ENCODE results near the gene IGFN1.

Gene IGFN1

DNA sequence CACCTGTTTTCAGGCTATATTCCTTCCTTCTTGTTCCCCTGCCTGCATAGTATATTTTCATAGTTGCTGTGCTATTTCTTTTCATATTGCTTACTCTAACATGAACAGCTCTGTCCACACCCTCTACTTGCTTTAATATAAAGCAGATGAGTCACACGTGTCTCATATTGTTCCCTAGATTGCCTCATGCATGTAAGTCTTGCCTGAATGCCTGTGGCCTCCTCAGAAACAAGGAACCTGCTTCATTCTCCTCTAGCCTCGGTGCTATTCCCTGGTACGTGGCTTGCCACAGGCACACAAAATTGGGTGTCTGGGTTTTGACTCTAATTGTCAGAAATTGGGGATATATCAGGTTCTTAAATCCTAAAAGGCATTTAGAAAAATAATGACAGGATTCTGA lies 76.2 kb downstream of the IGFN1 start:
- no peak for DNase-seq (ENCODE audit: low spot score)

DNA sequence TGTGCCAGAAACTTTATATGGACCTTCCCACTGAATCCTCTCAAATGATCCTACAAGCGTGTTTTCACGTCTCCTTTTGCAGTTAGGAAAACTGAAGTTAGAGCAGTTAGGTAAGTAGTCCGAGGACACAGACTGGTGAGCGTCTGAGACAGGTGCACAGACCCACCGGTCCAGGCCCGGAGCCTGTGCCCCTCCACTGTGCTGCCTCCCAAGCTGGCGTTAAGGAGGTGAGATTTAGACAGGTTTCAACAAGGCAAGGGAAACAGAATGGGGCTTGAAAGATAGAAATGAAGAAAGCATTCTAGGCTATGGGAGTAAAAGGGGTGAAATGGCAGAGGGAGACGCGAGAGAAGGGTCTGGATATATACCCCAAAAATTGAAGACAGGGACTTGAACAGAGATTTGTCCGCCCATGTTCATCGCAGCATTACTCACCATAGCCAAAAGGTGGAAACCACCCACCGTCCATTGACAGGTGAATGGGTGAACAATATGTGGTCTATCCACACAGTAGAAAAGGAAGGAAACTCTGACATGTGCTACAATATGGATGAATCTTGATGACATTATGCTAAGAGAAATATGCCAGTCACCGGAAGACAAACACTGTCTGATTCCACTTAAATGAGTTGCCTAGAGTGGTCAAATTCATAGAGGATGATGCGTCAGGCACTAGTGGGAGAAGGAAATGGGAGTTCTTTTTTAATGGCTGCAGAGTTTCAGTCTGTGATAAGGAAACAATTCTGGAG lies 77.0 kb downstream of the IGFN1 start:
- no peak for DNase-seq (ENCODE audit: low spot score)

DNA sequence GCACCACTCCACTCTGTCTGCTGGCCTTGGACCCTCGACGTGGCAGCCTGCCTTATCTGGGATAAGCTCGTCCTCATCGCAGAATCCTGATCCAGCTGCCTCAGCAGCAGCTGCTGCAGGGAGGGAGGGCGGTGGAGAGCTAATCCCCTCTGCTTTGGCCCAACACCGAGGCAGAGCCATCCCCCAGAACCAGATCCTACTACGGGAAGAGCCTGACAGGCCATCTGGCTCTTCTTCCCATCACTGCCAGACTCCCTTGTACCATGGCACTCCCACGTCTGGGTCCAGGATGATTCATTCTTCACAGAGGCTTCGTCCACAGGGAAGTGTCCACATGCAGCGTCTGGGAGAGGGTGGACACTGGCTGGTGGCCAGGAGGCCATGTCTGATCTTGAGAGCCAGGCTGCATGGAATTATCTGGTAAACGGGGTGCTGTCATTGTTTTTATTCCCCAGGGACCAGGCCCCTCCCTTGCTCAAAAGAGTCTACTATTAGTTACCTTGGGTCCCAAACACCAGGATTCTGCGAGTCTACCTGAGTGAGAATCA lies 78.1 kb downstream of the IGFN1 start:
- no peak for DNase-seq (ENCODE audit: low spot score)

DNA sequence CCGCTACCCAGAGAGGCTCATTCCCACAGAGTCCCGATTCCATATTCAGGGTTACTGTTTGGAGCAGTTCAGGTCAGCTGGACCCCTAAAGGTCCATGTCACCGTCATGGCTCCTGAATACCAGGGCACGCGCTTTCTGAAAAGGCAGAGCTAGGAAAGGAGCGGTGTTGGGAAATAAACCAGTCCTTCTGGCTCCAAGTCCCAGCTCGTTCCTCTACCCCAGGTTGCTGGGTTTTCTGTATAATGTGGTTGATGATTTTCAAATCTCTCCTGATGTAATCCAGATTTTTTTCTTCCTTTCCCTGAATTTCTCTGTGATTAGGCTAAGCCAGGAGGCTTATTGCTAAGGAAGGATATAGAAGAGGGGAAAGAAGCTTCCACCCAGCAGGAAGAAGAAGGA lies 78.7 kb downstream of the IGFN1 start:
- DNase-seq (ENCODE audit: low spot score) = no peak

DNA sequence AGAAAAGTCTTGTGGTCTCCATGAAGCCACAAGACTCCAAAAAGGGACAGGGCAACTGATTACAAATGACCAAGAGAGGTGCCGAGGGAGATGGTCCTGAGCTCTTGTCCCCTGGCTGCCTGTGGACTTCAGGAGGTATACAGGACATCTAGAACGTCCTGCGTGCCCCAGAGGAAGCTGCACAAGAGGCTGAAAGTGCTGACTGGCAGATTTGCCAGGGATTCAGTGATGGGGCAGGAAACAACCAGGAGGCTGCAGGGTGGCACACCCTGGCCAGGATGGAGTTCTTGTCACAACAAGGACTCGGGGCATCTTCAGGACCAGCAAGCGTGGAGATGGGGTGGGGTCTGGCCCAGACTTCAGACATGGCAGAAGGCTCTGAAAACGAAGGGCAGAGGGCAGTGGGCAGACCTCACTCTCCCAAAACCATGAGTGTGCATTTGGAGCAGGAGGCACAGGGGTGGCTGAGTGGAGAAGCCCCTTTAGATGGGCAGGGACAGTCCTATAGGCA lies 79.3 kb downstream of the IGFN1 start:
- DNase-seq (ENCODE audit: low spot score) = no peak

DNA sequence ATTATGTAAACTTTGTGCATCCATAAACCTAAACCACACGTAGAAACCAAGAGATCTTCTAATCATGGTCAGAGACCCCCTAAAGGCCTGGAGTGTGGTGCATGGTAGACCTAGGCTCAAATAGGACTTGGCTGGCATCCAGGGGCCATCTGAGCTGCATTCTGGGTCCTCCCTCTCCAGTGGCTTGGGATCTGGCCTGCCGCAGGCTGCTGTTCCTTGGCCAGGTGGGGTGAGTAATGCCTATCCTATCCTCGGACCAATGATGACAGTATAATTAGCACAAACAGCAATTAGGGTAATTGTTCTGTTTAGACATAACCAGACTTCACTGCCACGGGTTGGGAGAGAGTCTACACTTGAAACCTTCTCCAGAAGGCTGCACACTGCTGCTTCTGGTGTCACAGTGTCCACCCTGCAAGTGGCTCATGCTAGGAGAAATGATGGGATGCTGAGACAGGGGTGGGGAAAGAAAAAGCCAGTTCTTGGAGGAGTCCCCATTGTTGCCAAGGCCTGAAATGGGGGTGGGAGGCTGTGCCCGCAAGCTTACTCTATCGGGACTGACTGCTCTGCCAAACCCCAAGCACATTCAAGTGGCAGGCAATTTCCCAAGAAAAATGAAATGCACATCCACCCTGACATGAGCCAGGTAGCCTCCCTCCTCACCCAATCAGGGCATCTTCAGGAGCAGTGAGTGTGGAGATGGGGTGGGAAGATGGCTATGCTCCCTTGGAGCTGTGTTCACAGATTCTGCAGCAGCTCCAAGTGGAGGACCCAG lies 80.2 kb downstream of the IGFN1 start:
- DNase-seq (ENCODE audit: low spot score) = no peak

DNA sequence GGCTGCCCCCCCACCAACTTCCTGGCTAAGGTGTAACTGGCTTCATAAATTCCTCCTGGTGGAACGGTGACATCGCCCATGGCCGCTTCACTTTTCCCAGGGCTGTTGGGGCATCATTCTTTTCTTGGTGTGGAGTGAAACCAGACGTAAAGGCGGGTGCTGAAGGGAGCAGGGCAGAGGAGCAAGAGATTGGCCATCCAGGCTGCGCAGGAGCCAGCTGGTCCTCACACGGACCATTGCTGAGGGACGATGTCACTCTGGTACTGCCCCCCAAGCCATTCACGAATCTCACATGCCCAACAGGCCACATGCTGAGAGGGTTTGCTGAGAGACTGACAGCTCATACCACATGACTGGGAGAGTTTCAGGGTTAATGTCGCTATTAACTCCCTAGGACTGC lies 82.2 kb downstream of the IGFN1 start:
- DNase-seq (ENCODE audit: low spot score) = no peak

DNA sequence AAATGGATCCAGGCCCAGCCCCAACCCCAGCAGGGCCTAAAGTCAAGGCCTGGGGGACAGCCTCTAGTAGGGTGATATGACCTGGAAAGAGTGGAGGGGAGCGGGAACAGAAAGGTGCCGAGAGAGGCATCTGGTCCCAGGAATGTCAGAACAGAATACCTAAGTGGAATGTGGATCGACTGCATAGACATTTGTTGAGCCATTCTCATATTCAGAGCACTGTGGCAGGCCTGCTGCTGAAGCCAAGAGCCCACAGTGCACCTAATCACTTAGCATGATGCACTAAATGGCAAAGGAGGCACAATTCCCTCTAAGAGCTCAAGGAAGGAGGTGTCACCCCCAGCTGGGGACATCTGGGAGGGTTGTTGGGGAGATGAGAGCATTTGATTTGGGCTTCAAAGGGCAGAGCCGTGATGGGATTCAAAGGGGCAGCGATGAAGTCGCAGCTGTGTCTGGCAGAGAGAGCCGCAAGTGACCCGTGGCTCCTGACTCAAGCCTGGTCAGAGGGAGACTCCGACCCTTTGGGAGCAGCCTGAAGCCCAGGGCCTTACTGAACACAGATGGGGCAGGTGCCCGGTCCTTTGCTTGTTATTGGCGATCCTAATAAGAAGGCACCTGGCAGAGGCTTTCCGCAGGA lies 84.1 kb downstream of the IGFN1 start:
- no peak for DNase-seq (ENCODE audit: low spot score)

DNA sequence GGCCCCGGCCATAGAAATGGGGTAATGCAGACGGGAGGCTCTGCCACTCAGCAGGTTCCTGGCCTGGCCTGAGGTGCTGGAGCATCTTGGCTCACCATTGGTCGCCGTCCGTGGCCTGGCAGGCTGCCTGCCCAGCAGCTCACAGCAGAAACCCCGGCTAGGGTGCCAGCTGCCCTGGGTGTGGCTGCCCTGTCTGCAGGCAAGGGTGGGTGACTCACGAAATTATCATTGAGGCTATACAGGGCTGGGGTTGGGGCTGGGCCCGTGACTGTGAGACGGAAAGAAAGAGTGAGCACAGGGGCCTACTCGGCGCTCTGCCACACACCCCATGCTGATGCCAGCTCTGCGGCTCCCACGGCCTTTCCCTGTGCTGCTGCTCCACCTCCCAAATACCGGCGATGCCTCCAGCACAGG lies 84.6 kb downstream of the IGFN1 start:
- DNase-seq (ENCODE audit: low spot score) = peak; percentile 32

DNA sequence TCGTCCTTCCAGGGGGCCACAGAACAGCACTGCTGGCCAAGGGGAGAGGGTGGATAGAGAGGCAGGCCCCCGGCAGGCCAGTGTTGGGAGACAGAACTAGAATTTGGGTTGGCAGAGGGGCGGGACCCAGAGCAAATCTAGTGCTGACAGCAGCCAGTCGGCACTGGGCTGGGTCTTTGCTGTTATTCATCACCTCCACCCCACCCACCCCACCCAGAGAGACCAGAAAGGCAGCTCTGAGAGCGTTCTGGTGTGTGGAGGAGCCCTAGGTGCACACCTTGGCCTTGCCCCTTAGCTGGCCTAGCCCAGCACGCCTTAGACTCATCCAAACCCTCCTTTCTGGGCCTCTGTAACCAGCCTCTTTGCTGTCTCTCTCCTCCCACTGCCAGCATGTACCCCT lies 86.3 kb downstream of the IGFN1 start:
- DNase-seq (ENCODE audit: low spot score) = no peak

DNA sequence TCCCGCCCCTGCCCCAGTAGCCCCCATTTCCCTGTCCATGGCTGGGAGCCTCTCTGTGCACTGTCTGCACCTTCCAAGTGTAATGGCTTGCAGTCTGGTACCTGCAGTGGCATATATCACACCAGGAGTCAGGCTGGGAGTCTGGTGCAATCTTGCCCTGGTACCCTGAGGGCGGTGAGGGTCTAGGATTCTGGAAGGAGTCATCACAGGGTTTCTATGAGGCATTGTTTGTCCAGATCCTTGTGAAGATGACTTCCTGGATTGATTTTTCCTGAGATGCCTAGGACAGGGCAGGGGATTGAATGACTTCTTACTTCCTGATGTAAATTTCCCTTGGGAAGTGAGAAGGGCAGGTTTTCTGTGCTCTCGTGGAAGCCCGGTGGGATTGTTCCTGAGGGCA lies 86.8 kb downstream of the IGFN1 start:
- no peak for DNase-seq (ENCODE audit: low spot score)

All from HuH-7.5 (cell line).